GM12878 (cell line): ENCODE results near the gene IL23R. TPM values are rescaled to one million over a fixed set of nuclear protein-coding genes. Genes with fewer than 3 reads are reported as not detected.

Experiments used
- ATAC-seq: fragments of 200-7000 bp; cut with Tn5 transposase; 3 replicates; pipeline ENCODE4 v1.9.1; 2020; ENCODE audit warnings: mild to moderate bottlenecking, moderate library complexity
- BruUV-seq: library from RNA; stranded (reverse); fragments of 400-500 nt; replicated peaks from 2 replicates; lab custom pipeline; 2021; lab: Mats Ljungman, UMichigan
- CTCF ChIA-PET: fragments of 300-600 bp; sonication (Branson Sonifier 250); formaldehyde crosslinking; extraction: SDS; loops from one replicate; lab custom pipeline; 2021; ENCODE audit warnings: inconsistent platforms; lab: Yijun Ruan, JAX
- POLR2A ChIA-PET: fragments of 350-600 bp; formaldehyde crosslinking; extraction: SDS; loops from one replicate; lab custom pipeline; 2021; ENCODE audit warnings: inconsistent platforms; lab: Charles Lee
- RAD21 ChIA-PET: fragments of 300-600 bp; sonication (Branson Sonifier 250); formaldehyde crosslinking; loops from one replicate; lab custom pipeline; 2023; ENCODE audit warnings: antibody characterized with exemption; ENCODE audit not compliant: unreplicated experiment; lab: Charles Lee
- SMC1A ChIA-PET: fragments of 300-600 bp; sonication (Branson Sonifier 250); formaldehyde crosslinking; loops from one replicate; lab custom pipeline; 2023; ENCODE audit not compliant: unreplicated experiment, uncharacterized antibody; lab: Charles Lee
- DNase-seq: peaks from one replicate; pipeline ENCODE4 v3.0.0-alpha.2; 2011; ENCODE audit warnings: low read depth, low spot score
- FAIRE-seq: peaks from 3 replicates; lab custom pipeline; 2011; peaks lifted over from hg19 to GRCh38; lab: Jason Lieb, UNC
- H2AFZ ChIP-seq: 2 replicates; pipeline ENCODE4 v1.6.0; 2011; ENCODE audit warnings: low read depth, low read length, control low read depth; ENCODE audit not compliant: control insufficient read depth
- H3K27ac ChIP-seq: 2 replicates; pipeline ENCODE4 v1.5.1; 2011; ENCODE audit warnings: control low read depth; ENCODE audit not compliant: control insufficient read depth, insufficient read depth
- H3K27me3 ChIP-seq, 2 experiments: replicated peaks in 1 of 2; 2 replicates each; pipeline versions ENCODE4 v1.6.0 to v1.6.1; 2011; ENCODE audit warnings: low read length in 1 of 2; ENCODE audit not compliant: control insufficient read depth in 2 of 2, insufficient read depth in 2 of 2
- H3K36me3 ChIP-seq, 2 experiments: 2 replicates each; pipeline ENCODE4 v1.5.1; 2011; ENCODE audit warnings: low read length in 1 of 2; ENCODE audit not compliant: control insufficient read depth in 2 of 2, insufficient read depth in 2 of 2
- H3K4me1 ChIP-seq: 2 replicates; pipeline ENCODE4 v1.6.1; 2011; ENCODE audit warnings: mild to moderate bottlenecking, low read length, moderate library complexity, mixed read lengths; ENCODE audit not compliant: control insufficient read depth, insufficient read depth
- H3K4me2 ChIP-seq: 2 replicates; pipeline ENCODE4 v1.6.0; 2011; ENCODE audit warnings: control low read depth; ENCODE audit not compliant: control insufficient read depth, insufficient read depth
- H3K4me3 ChIP-seq: fragments of 200-600 bp; sonication (generic); 2 replicates; pipeline ENCODE4 v1.5.1; 2016
- H3K79me2 ChIP-seq: 2 replicates; pipeline ENCODE4 v1.6.0; 2011; ENCODE audit warnings: low read length; ENCODE audit not compliant: control insufficient read depth, insufficient read depth
- H3K9ac ChIP-seq: 2 replicates; pipeline ENCODE4 v1.8.0; 2011; ENCODE audit warnings: low read length, control low read depth, mixed read lengths; ENCODE audit not compliant: control insufficient read depth, insufficient read depth
- H3K9me3 ChIP-seq: replicated peaks from 3 replicates; pipeline ENCODE4 v1.5.1; 2011; ENCODE audit warnings: mild to moderate bottlenecking, low read length; ENCODE audit not compliant: control insufficient read depth, insufficient read depth
- H4K20me1 ChIP-seq: 2 replicates; pipeline ENCODE4 v1.6.0; 2011; ENCODE audit not compliant: control insufficient read depth, insufficient read depth
- ELK1 ChIP-seq: IDR thresholded peaks from 2 replicates; pipeline ENCODE4 v1.6.1; 2012; ENCODE audit warnings: low read depth, low read length, improper control_type of control experiment
- RUNX3 ChIP-seq: IDR thresholded peaks from 2 replicates; pipeline ENCODE4 v1.6.1; 2012; ENCODE audit warnings: low read length, inconsistent platforms
- ZNF217 ChIP-seq: fragments of 450-650 bp; IDR thresholded peaks from 2 replicates; pipeline ENCODE4 v1.6.1; 2017; ENCODE audit warnings: antibody characterized with exemption, mild to moderate bottlenecking
- WGBS: methylation state at CpG from one replicate; pipeline ENCODE4 v1.1.6; 2016; ENCODE audit warnings: low lambda C conversion rate; ENCODE audit not compliant: insufficient replicate concordance, insufficient coverage; ENCODE audit errors: missing lambda C conversion rate; 5-methylcytosine and 5-hydroxymethylcytosine counted together
- in situ Hi-C: fragments of 300-500 bp; cut with MboI; formaldehyde crosslinking; loops from 9 replicates; pipeline ENCODE4 v1.14.3; 2018; ENCODE audit warnings: mixed read lengths
- intact Hi-C: fragments of 100-400 bp; cut with micrococcal nuclease; formaldehyde crosslinking; loops from one replicate; pipeline ENCODE4 v1.14.2; 2022; ENCODE audit not compliant: unreplicated experiment
- polyA plus RNA-seq, 11 experiments: library from polyadenylated mRNA; depleted of rRNA in 4 of 11; unstranded in 6 of 11; stranded (reverse) in 5 of 11; fragments of >200 nt; fragmentation: Nextera tagmentation in 4 of 11; fragmentation: Illumina TruSeq in 1 of 11; extraction: Ambion mirVana in 4 of 11; extraction: Trizol in 1 of 11; gene quantifications; 1 replicate in 1 of 11; 2 replicates in 10 of 11; pipeline versions ENCODE4 v1.2.1 to v1.2.3, GENCODE V29; 2011 to 2016; ENCODE audit warnings: inconsistent platforms in 2 of 11, missing spikeins in 2 of 11, low read depth in 1 of 11
- total RNA-seq, 4 experiments: library from RNA; depleted of rRNA in 3 of 4; stranded (reverse); fragments of >200 nt in 3 of 4; fragmentation: Illumina TruSeq in 1 of 4; extraction: Trizol in 1 of 4; gene quantifications; 2 replicates each; pipeline versions ENCODE4 v1.2.1 to v1.2.3, GENCODE V29; 2013 to 2021

IL23R gene
- total and polyA plus RNA-seq, 10 of the 15 experiments (the other 5 are each of a cell fraction or from before 2014, with no cell fraction given) = 0.16 to 6.4 (median 0.59) TPM

GRCh38 chr1:67165468-67166041 is 699 bp upstream of the IL23R start:
- Histone ChIP-seq H3K27ac (no peak overlapping the region), H3K36me3 (no peaks in the 10 kb centered on the region), H4K20me1 (no peaks in the 10 kb centered on the region), H3K4me3 (no peak overlapping the region), H2AFZ (no peak overlapping the region), H3K4me2 (no peak overlapping the region)
- WGBS = 74% methylated on average over 4 of the region's 4 CpGs
- peak; percentile 45 for ATAC-seq
- no peak for DNase-seq
- POLR2A ChIA-PET = interaction anchor here (0.6 to 3.6 kb wide), 4 partner anchors 24 to 241 kb away, joined by 3 to 14 read pairs (median 5); partner anchors contain the start of genes DNAI4 and MIER1
- FAIRE-seq = no peak
- CTCF ChIA-PET = interaction anchor here (0.7 to 7.3 kb wide), 7 partner anchors 13 to 68 kb away, joined by 4 to 163 read pairs (median 9); no protein-coding TSS in a partner anchor
- SMC1A ChIA-PET = interaction anchor here (0.9 to 8.1 kb wide), 11 partner anchors 13 to 266 kb away, joined by 3 to 54 read pairs (median 11); no protein-coding TSS in a partner anchor
- TF ChIP-seq ELK1 = no peak
- peak; percentile 29; the same call in 1 of the 2 replicates for TF ChIP-seq RUNX3
- TF ChIP-seq ZNF217 = peak; percentile 68; the same call in 1 of the 2 replicates
- TF ChIP-seq, all 136 proteins: peak for 2
- Histone ChIP-seq H3K79me2 (no peaks in the 10 kb centered on the region), H3K4me1 (peaks cover 4% of the 10 kb centered on the region; the same call in 1 of the 2 replicates), H3K9ac (no peak overlapping the region), H3K9me3 (no peaks in the 10 kb centered on the region; the same call in 1 of the 3 replicates), H3K27me3 (no peaks in the 10 kb centered on the region)
- BruUV-seq = no TSS peak
- intact Hi-C loops = loop anchor here (2.0 to 10.0 kb wide), 3 partner anchors 49 to 771 kb away; no protein-coding TSS in a partner anchor
- RAD21 ChIA-PET = interaction anchor here (0.9 to 6.0 kb wide), 10 partner anchors 9 to 170 kb away, joined by 3 to 93 read pairs (median 4); no protein-coding TSS in a partner anchor
- in situ Hi-C loops = loop anchor here (25.0 kb wide), 2 partner anchors 778 to 878 kb away; no protein-coding TSS in a partner anchor
